MM.1S (cell line): ENCODE measurements around the gene CDH20.

Experiments used
- CTCF ChIP-seq: fragments of 300-600 bp; sonication (generic); IDR thresholded peaks from 2 replicates; pipeline ENCODE4 v1.5.1; 2016; ENCODE audit warnings: antibody characterized with exemption, low read length, mixed read lengths
- EZH2 ChIP-seq: fragments of 300-600 bp; sonication (generic); optimal IDR thresholded peaks from 2 replicates; pipeline ENCODE3; 2017; ENCODE audit warnings: low read depth, mild to moderate bottlenecking, antibody characterized with exemption, low read length, mixed read lengths
- EZH2phosphoT487 ChIP-seq: fragments of 300-600 bp; sonication (generic); IDR thresholded peaks from 2 replicates; pipeline ENCODE4 v1.6.1; 2018; ENCODE audit warnings: antibody characterized with exemption, low read length

GRCh38 chr18:61541673-61542072 lies 208.4 kb downstream of the CDH20 start:
- TF ChIP-seq EZH2 (no peak), CTCF (no peak), EZH2phosphoT487 (no peak)
